PC-9 (cell line): ENCODE measurements around the gene AHNAK. TPM values are rescaled to one million over a fixed set of nuclear protein-coding genes. Genes with fewer than 3 reads are reported as not detected.

Experiments used
- BruUV-seq: library from RNA; stranded (reverse); fragments of 400-500 nt; replicated peaks from 2 replicates; lab custom pipeline; 2021; lab: Mats Ljungman, UMichigan
- CTCF ChIA-PET: fragments of 300-600 bp; sonication (Branson Sonifier 250); formaldehyde crosslinking; loops from one replicate; lab custom pipeline; 2022; ENCODE audit warnings: antibody characterized with exemption; lab: Charles Lee
- POLR2A ChIA-PET: fragments of 300-600 bp; sonication (Branson Sonifier 250); formaldehyde crosslinking; loops from one replicate; lab custom pipeline; 2022; ENCODE audit warnings: antibody characterized with exemption; ENCODE audit not compliant: unreplicated experiment; lab: Charles Lee
- DNase-seq, 2 experiments: peaks; one replicate each; pipeline versions ENCODE4 v3.0.0 to v3.0.0-alpha.2; 2015 to 2022; ENCODE audit warnings: mixed read lengths in 1 of 2
- H2AFZ ChIP-seq: fragments of 200-600 bp; sonication (generic); 2 replicates; pipeline ENCODE4 v1.8.1; 2017; ENCODE audit warnings: antibody characterized with exemption
- H3F3A ChIP-seq: fragments of 200-600 bp; sonication (generic); 2 replicates; pipeline ENCODE4 v1.8.1; 2017; ENCODE audit warnings: antibody characterized with exemption, mild to moderate bottlenecking, low read depth; ENCODE audit not compliant: insufficient read depth
- H3K27ac ChIP-seq: fragments of 200-600 bp; sonication (generic); 2 replicates; pipeline ENCODE4 v1.6.1; 2016; ENCODE audit warnings: mixed run types
- H3K27me3 ChIP-seq: fragments of 200-600 bp; sonication (generic); 2 replicates; pipeline ENCODE4 v1.6.1; 2016; ENCODE audit warnings: low read depth, mixed run types; ENCODE audit not compliant: insufficient read depth
- H3K36me3 ChIP-seq: fragments of 200-600 bp; sonication (generic); 2 replicates; pipeline ENCODE4 v1.6.1; 2016; ENCODE audit warnings: low read depth, mixed run types
- H3K4me1 ChIP-seq: fragments of 200-600 bp; sonication (generic); replicated peaks from 2 replicates; pipeline ENCODE4 v1.6.1; 2016; ENCODE audit warnings: mixed run types; ENCODE audit not compliant: insufficient read depth
- H3K4me2 ChIP-seq: fragments of 200-600 bp; sonication (generic); 2 replicates; pipeline ENCODE4 v1.6.1; 2017; ENCODE audit warnings: mixed run types
- H3K4me3 ChIP-seq: fragments of 200-600 bp; sonication (generic); 2 replicates; pipeline ENCODE4 v1.6.1; 2016; ENCODE audit warnings: mixed run types
- H3K79me2 ChIP-seq: fragments of 200-600 bp; sonication (generic); 2 replicates; pipeline ENCODE4 v1.6.1; 2017; ENCODE audit warnings: low read depth, mixed run types
- H3K9me2 ChIP-seq: fragments of 200-600 bp; sonication (generic); 2 replicates; pipeline ENCODE4 v1.8.1; 2017; ENCODE audit warnings: mild to moderate bottlenecking; ENCODE audit not compliant: insufficient read depth
- H3K9me3 ChIP-seq: fragments of 200-600 bp; sonication (generic); 2 replicates; pipeline ENCODE4 v1.8.1; 2016; ENCODE audit warnings: low read depth; ENCODE audit not compliant: insufficient read depth
- H4K20me1 ChIP-seq: fragments of 200-600 bp; sonication (generic); 2 replicates; pipeline ENCODE4 v1.8.1; 2017; ENCODE audit not compliant: insufficient read depth
- EZH2 ChIP-seq: fragments of 200-600 bp; sonication (generic); IDR thresholded peaks from 2 replicates; pipeline ENCODE4 v1.8.0; 2017; ENCODE audit warnings: antibody characterized with exemption, low read depth
- intact Hi-C: fragments of 100-400 bp; cut with micrococcal nuclease; formaldehyde crosslinking; loops from one replicate; pipeline ENCODE4 v1.10.0; 2022; ENCODE audit not compliant: unreplicated experiment
- total RNA-seq: library from RNA; stranded (reverse); gene quantifications from 2 replicates; pipeline ENCODE4 v1.2.3, GENCODE V29; 2021
- TF ChIP-seq, protein P1 (sequence below): fragments of 200-600 bp; sonication (generic); conservative IDR thresholded peaks from 2 replicates; pipeline ENCODE4 v1.6.1; 2017; ENCODE audit warnings: mixed run types, antibody characterized with exemption, mild to moderate bottlenecking, moderate library complexity

The AHNAK gene
- total RNA-seq, 1 experiment from 2014 or later = 632 TPM

DNA sequence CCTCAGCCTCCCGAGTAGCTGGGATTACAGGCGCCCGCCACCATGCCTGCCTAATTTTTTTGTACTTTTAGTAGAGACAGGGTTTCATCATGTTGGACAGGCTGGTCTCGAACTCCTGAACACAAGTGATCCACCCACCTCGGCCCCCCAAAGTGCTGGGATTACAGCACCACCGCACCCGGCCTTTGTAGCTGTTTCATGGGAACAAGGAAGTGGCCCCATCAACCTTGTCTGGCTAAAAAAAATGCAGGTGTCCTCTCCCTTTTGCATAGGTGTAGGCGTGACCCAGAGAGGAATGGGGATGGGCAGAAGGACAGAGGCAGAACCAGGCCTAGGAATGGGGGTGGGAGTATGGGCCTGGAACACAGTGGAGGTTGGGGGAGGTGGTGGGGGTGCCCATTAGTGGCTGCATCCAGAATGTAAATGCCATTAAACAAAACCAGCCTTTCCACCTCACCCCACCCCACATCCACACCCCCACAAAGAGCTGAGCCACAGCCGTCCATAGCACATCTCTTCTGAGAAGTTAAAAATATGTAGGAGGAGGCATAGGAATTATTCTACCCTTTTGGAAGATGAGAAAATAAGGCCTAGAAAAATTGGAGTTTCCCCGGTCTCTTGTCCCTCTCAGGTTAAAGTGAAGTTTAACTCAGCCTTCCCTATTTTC is 150.6 kb downstream of the AHNAK start:
- Histone ChIP-seq H4K20me1 (no peaks in the 10 kb centered on the region), H3F3A (peaks cover 29% of the 10 kb centered on the region; the same call in 1 of the 2 replicates), H3K9me3 (no peaks in the 10 kb centered on the region), H3K9me2 (no peaks in the 10 kb centered on the region), H3K27ac (no peak overlapping the region), H2AFZ (no peak overlapping the region), H3K4me1 (peaks cover 27% of the 10 kb centered on the region), H3K27me3 (no peaks in the 10 kb centered on the region), H3K36me3 (no peaks in the 10 kb centered on the region), H3K4me3 (no peak overlapping the region), H3K79me2 (no peaks in the 10 kb centered on the region), H3K4me2 (no peak overlapping the region)
- DNase-seq = peak; percentile 32 to 47
- TF ChIP-seq, protein P1, sequence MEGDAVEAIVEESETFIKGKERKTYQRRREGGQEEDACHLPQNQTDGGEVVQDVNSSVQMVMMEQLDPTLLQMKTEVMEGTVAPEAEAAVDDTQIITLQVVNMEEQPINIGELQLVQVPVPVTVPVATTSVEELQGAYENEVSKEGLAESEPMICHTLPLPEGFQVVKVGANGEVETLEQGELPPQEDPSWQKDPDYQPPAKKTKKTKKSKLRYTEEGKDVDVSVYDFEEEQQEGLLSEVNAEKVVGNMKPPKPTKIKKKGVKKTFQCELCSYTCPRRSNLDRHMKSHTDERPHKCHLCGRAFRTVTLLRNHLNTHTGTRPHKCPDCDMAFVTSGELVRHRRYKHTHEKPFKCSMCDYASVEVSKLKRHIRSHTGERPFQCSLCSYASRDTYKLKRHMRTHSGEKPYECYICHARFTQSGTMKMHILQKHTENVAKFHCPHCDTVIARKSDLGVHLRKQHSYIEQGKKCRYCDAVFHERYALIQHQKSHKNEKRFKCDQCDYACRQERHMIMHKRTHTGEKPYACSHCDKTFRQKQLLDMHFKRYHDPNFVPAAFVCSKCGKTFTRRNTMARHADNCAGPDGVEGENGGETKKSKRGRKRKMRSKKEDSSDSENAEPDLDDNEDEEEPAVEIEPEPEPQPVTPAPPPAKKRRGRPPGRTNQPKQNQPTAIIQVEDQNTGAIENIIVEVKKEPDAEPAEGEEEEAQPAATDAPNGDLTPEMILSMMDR = no peak
- no peak for TF ChIP-seq EZH2
- BruUV-seq = no TSS peak
- ChIA-PET CTCF (interaction anchor here (0.5 to 2.5 kb wide), 15 partner anchors 15 to 579 kb away, joined by 3 to 20 read pairs (median 4); partner anchors contain the start of genes HNRNPUL2 and TUT1), POLR2A (interaction anchor here (0.5 to 1.0 kb wide), 4 partner anchors 10 to 417 kb away, joined by 4 to 5 read pairs (median 4); partner anchors contain the start of gene TUT1)
- intact Hi-C loops = loop anchor here (1.0 to 5.0 kb wide), 6 partner anchors 84 to 486 kb away; partner anchors contain the start of genes EML3, ROM1 and SLC3A2

- Histone ChIP-seq H3K4me2 (peak overlapping the region; percentile 30; the same call in 1 of the 2 replicates), H3K27me3 (no peaks in the 10 kb centered on the region), H3K27ac (no peak overlapping the region), H3K9me2 (no peaks in the 10 kb centered on the region), H3K79me2 (no peaks in the 10 kb centered on the region), H3K4me3 (no peak overlapping the region), H3K36me3 (no peaks in the 10 kb centered on the region), H3K4me1 (peaks cover 27% of the 10 kb centered on the region), H3K9me3 (no peaks in the 10 kb centered on the region), H2AFZ (no peak overlapping the region), H4K20me1 (no peaks in the 10 kb centered on the region), H3F3A (peaks cover 29% of the 10 kb centered on the region; the same call in 1 of the 2 replicates)
- no TSS peak for BruUV-seq
- ChIA-PET CTCF (interaction anchor here (0.6 to 2.5 kb wide), 18 partner anchors 16 to 580 kb away, joined by 3 to 20 read pairs (median 4); partner anchors contain the start of genes AHNAK, EEF1G, HNRNPUL2 and TUT1), POLR2A (interaction anchor here (0.6 to 1.0 kb wide), 5 partner anchors 150 to 467 kb away, joined by 3 to 10 read pairs (median 4); partner anchors contain the start of gene C11orf98)
- intact Hi-C loops = loop anchor here (1.0 to 5.0 kb wide), 7 partner anchors 85 to 487 kb away; partner anchors contain the start of genes EML3, ROM1, SLC3A2 and TMEM179B
- TF ChIP-seq EZH2 = no peak
- TF ChIP-seq, protein P1 = peak; percentile 91
- peak; percentile 71 to 75 for DNase-seq
Measured at GRCh38 chr11:62394825-62395538, 151.6 kb downstream of the AHNAK start.

- Histone ChIP-seq H2AFZ (no peak overlapping the region), H3K79me2 (no peaks in the 10 kb centered on the region), H3K27me3 (no peaks in the 10 kb centered on the region), H3K27ac (no peak overlapping the region), H3K4me2 (peak overlapping the region; percentile 17; the same call in 1 of the 2 replicates), H3K9me2 (no peaks in the 10 kb centered on the region), H3K9me3 (no peaks in the 10 kb centered on the region), H3F3A (peaks cover 29% of the 10 kb centered on the region; the same call in 1 of the 2 replicates), H3K4me3 (no peak overlapping the region), H4K20me1 (no peaks in the 10 kb centered on the region), H3K4me1 (peaks cover 27% of the 10 kb centered on the region), H3K36me3 (no peaks in the 10 kb centered on the region)
- DNase-seq = no peak
- POLR2A ChIA-PET = interaction anchor here (0.6 to 0.7 kb wide), 2 partner anchors 247 to 333 kb away, joined by 3 to 6 read pairs; partner anchors contain the start of gene HNRNPUL2
- CTCF ChIA-PET = interaction anchor here (0.5 to 1.3 kb wide), 3 partner anchors 31 to 306 kb away, joined by 4 to 13 read pairs (median 4); no protein-coding TSS in a partner anchor
- TF ChIP-seq, protein P1 = peak; percentile 32; the same call in 1 of the 2 replicates
- TF ChIP-seq EZH2 = no peak
- intact Hi-C loops = loop anchor here (5.0 kb wide), 1 partner anchor 394 kb away; the partner anchor contains the start of gene TMEM179B
- no TSS peak for BruUV-seq
Measured at GRCh38 chr11:62393735-62394134, 152.9 kb downstream of the AHNAK start.
